Breast epithelium (tissue), 3 donors: Measurements from ENCODE around the gene IL12RB2.

Experiments
- POLR2A ChIP-seq: fragments of 450-650 bp; IDR thresholded peaks from one replicate; pipeline ENCODE4 v1.6.1; 2016; ENCODE audit warnings: antibody characterized with exemption, mild to moderate bottlenecking, moderate library complexity
- TF ChIP-seq, protein P1 (sequence below), 3 donors: fragments of 450-650 bp; IDR thresholded peaks; one replicate each; pipeline ENCODE4 v1.5.1; 2016 to 2017; ENCODE audit warnings: antibody characterized with exemption in 3 of 3, mild to moderate bottlenecking in 3 of 3, moderate library complexity in 3 of 3

GRCh38 chr1:67314696-67315095 is 7.0 kb downstream of the IL12RB2 start:
- TF ChIP-seq, protein P1, sequence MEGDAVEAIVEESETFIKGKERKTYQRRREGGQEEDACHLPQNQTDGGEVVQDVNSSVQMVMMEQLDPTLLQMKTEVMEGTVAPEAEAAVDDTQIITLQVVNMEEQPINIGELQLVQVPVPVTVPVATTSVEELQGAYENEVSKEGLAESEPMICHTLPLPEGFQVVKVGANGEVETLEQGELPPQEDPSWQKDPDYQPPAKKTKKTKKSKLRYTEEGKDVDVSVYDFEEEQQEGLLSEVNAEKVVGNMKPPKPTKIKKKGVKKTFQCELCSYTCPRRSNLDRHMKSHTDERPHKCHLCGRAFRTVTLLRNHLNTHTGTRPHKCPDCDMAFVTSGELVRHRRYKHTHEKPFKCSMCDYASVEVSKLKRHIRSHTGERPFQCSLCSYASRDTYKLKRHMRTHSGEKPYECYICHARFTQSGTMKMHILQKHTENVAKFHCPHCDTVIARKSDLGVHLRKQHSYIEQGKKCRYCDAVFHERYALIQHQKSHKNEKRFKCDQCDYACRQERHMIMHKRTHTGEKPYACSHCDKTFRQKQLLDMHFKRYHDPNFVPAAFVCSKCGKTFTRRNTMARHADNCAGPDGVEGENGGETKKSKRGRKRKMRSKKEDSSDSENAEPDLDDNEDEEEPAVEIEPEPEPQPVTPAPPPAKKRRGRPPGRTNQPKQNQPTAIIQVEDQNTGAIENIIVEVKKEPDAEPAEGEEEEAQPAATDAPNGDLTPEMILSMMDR (IDR thresholded peaks at IDR 0.05) = no peak
- no peak for TF ChIP-seq POLR2A
